ENCODE measurements around the gene NUBP2.

- TF ChIP-seq POLR2A (IDR thresholded peaks at IDR 0.05; ENCODE audit: low read length), result no peak
- no peak for TF ChIP-seq GATA1 (IDR thresholded peaks at IDR 0.05; ENCODE audit: low read depth, low read length)
These were observed 4.7 kb downstream of the NUBP2 start for GRCh38 chr16:1787322-1788094.
